GM15510 (cell line): ENCODE measurements around the gene COL11A2.

ENCODE experiments used
- POLR2A ChIP-seq: IDR thresholded peaks from 3 replicates; pipeline ENCODE4 v1.6.1; 2011; ENCODE audit warnings: borderline replicate concordance; ENCODE audit not compliant: insufficient read length; ENCODE audit errors: extremely low read depth

COL11A2 gene

GRCh38 chr6:33192105-33192646, at the start of gene COL11A2:
Gene COL11A2, minus strand, starts transcription at chr6:33192467. Its CDS starts 227 bp downstream, at chr6:33192240.
- TF ChIP-seq POLR2A = no peak

GRCh38 chr6:33241968-33242367, 49.7 kb upstream of the COL11A2 start:
- no peak for TF ChIP-seq POLR2A

GRCh38 chr6:33237741-33238140, 45.5 kb upstream of the COL11A2 start:
- no peak for TF ChIP-seq POLR2A

GRCh38 chr6:33236852-33237251, 44.6 kb upstream of the COL11A2 start:
- no peak for TF ChIP-seq POLR2A

- no peak for TF ChIP-seq POLR2A
These were observed 44.1 kb upstream of the COL11A2 start for GRCh38 chr6:33236328-33236727.

- TF ChIP-seq POLR2A = no peak
These were observed 43.0 kb upstream of the COL11A2 start for GRCh38 chr6:33235221-33235634.

- TF ChIP-seq POLR2A = no peak
These were observed 25.4 kb upstream of the COL11A2 start for GRCh38 chr6:33217681-33218080.

- no peak for TF ChIP-seq POLR2A
These were observed 25.0 kb upstream of the COL11A2 start for GRCh38 chr6:33217246-33217645.

- no peak for TF ChIP-seq POLR2A
These were observed 23.9 kb upstream of the COL11A2 start for GRCh38 chr6:33216117-33216649.

GRCh38 chr6:33215271-33216116, 23.2 kb upstream of the COL11A2 start:
- no peak for TF ChIP-seq POLR2A

GRCh38 chr6:33213989-33214335, 21.7 kb upstream of the COL11A2 start:
- no peak for TF ChIP-seq POLR2A

GRCh38 chr6:33213166-33213988, 21.1 kb upstream of the COL11A2 start:
- no peak for TF ChIP-seq POLR2A

- TF ChIP-seq POLR2A = no peak
These were observed 20.5 kb upstream of the COL11A2 start for GRCh38 chr6:33212857-33213165.

GRCh38 chr6:33211666-33212422, 19.6 kb upstream of the COL11A2 start:
- no peak for TF ChIP-seq POLR2A
